ENCODE measurements around the gene CC2D1A. TPM values are rescaled to one million over a fixed set of nuclear protein-coding genes. Genes with fewer than 3 reads are reported as not detected.
"Not testable (repeated sequence)": the region's sequence is repeated elsewhere in the genome, so short reads cannot be mapped to it uniquely, and the experiment has no call there.

The CC2D1A gene
- polyA plus RNA-seq, 5 donors = 19.8 to 35.5 (median 28.8) TPM

DNA sequence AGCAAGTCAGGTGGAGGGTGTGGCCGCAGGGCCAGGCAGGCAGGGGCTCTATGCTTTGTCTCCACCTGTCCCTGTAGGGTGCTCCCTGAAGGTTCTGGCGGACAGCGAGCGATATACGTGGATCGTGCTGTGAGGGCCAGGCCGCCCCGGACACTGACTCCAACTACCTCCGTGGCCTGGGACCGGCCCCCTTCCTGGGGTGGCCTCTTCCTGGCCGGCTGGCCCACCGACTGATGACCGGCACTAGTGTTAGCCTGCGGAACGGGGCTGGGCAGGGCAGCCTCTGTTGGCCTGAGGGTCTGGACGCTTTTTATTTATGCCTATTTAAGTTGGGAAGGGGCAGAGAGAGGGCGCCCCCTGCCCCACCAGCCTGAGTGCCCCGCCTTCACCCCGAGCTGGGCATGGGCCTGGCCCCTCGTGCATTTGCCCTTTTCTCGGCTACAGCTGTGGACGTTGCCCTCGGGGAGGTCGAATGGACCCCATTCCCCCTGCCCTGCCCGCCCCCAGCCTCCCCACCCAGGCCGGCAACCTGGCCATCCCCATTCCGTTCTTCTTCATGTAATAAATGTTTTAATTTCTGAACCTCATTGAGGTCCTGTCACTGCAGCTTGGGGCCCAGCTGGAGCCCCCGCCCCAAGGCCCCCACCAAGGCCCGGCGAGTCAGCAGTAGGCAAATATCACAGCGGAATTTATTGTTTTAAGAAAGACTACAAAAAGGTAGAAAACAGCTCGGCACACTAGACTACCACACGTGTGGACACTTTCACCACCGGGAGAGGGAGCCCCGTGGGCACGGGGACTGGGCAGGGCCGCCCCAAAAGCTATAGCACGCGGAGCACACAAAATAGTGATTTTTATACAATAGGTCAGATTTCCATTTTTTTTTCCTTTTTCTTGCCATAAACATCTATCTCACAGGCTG is 55.1 kb downstream of the CC2D1A start:
- no peak for DNase-seq

DNA sequence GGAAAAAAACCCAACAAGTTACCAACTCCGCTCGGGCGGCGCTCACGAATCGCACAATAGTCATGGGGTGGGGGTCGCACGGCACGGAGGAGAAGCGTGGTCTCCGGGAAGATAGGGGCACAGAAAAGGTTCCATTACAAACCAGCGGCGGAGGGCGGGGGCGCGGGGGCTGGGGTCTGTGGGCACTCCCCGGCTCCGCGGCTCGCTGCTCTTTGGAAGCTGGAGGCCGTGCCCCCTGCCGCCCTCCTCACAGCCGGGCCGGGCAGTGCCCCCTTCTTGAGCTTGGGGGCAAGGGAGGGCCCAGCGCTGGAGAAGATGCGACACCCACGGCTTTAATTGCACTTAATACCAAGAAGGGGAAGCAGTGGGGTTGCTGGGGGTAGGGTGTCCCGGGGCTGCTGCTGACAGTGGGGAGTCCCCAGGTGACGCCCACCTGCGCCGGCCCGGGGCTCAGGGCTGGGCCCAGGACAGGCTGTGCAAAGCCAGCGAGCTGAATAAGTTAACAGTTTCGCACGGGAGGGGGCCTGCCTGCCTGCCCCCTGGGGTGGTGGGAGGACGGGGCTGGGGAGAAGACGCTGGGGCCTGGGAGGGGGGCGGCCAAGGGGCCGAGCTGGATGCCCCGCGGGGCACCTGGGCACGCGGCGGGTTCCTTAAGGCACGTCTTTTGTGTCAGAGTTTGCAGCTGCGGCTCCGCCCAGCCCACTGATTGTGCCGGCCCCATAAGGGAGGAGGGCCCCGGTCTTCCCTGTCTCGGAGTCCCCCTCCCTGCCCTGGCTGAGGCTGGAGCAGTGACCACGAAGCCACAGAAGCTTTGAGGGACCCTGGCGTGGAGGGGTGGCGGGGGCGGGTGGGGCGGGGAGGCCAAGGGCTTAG is 56.1 kb downstream of the CC2D1A start:
- DNase-seq = no peak

GRCh38 chr19:13962699-13963602 is 57.0 kb downstream of the CC2D1A start:
- no peak for DNase-seq

DNA sequence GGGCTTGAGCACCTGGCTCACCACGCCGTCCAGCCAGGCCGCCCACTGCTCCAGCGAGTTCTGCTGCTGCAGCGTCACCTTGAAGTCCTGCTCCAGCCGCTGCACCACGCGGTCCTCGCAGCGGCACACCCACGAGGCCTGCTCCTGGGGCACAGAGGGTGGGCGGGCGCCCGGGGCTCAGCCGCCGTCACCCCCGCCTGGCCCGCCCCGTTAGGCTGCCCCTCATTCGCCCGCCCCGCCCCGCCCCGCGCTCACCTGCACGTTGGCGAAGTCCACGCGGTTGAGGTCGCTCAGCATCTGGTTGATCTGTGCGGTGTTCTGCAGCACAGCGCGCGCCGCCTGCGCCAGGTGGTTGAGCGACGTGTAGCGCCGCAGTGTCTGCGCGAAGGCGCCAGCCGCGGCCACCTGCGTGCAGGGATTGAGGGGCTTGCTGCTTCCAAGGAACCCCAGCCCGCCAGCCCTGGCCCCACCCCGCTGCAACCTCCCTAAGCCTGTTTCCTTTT is 57.7 kb downstream of the CC2D1A start:
- no peak for DNase-seq

DNA sequence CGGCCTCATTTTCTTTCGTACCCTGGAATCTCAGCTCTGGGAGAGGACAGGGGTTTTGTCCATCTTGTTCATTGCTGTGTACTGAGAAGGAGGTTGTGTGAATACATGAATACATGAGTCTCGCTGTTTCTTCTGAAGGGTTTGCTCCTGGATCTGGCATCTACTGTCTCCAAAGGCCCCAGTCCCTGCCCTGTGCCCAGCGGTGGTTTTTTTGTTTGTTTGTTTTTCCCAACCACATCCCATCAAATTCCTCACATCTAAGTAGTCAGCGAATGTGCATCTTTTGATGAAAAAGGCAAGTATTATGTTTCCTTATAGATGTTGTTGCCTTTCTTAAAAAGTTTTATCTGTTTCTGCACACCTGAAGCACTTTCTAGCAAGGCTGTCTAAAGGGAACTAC is 58.8 kb downstream of the CC2D1A start:
- no peak for DNase-seq

GRCh38 chr19:13965377-13965896 is 59.4 kb downstream of the CC2D1A start:
- DNase-seq = no peak

DNA sequence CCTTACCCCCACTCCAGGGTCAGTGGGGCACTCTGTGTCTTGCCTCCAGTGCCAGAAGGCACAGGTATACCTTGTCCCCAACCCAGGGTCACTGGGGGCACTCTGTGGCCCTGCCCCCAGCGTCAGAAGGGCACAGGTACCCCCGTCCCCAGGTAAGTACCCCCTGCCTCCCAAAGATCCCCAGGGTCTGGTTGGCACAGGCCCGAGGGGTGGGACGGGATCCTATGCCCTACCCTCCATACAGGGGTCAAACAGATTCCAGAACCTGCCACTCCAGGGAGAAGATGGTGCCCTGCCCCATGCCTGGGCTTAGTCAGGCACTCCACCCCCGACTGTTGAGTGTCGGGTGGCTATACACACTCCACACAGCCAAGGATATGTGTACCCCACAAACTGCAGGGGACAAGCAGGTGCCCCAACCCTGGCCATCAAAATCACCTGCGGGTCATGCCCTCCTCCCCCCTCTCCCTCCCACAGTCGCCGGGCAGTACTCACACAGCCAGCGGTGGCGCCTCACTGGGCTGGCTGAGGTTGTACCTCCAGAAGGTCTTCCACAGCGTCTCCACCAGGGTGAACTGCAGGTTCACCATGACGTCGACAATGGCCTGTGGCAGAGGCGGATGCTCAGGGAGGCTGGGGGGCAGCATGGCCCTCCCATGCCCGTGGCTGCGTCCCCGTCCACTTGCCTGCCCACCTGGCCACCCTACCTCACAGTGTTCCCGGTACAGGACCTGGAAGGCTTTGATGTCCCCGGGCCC is 60.1 kb downstream of the CC2D1A start:
- no peak for DNase-seq

- no peak for DNase-seq
These were observed 60.7 kb downstream of the CC2D1A start for GRCh38 chr19:13966684-13967128.

- not testable (repeated sequence) for DNase-seq
These were observed 61.2 kb downstream of the CC2D1A start for GRCh38 chr19:13967206-13967605.

GRCh38 chr19:13968383-13968935 is 62.5 kb downstream of the CC2D1A start:
- DNase-seq = no peak

GRCh38 chr19:13968999-13969398 is 63.0 kb downstream of the CC2D1A start:
- DNase-seq = no peak

GRCh38 chr19:13969897-13970296 is 63.9 kb downstream of the CC2D1A start:
- no peak for DNase-seq

- DNase-seq = not testable (repeated sequence)
These were observed 65.9 kb downstream of the CC2D1A start for GRCh38 chr19:13971868-13972267.

DNA sequence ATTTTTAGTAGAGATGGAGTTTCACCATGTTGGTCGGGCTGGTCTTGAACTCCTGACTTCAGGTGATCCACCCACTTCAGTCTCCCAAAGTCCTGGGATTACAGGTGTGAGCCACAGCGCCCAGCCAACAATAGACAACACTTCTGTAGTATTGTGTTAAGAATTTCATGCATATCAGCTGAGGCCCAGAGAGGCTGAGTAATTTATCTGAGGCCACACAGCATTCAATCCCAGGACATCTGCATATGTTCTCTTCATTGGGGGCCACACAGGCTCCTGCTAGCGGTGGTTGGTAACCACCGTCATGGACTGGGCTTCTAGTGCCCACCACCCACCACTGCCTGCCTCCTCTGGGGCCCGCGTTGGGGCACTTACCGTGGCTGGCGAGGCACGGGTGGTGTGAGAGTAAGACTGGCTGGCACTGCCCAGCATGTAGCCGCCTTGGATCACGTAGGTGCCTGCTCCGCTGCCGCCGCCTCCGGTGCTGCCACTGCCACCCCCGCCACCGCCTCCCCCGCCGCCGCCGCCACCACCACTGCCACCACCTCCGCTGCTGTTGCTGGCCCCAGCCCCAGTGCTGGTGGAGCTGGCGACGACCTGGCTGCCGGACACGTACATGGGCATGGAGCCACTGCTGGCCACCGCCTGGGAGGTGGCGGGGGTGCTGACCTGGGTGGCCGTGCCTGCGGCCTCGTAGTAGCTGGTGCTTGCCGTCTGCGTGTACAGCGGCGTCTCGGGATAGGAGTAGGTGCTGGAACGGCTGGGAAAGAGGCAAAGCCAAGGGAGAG is 66.6 kb downstream of the CC2D1A start:
- DNase-seq = no peak

GRCh38 chr19:13973479-13973878 is 67.5 kb downstream of the CC2D1A start:
- not testable (repeated sequence) for DNase-seq

GRCh38 chr19:13974073-13974472 is 68.1 kb downstream of the CC2D1A start:
- DNase-seq = no peak

DNA sequence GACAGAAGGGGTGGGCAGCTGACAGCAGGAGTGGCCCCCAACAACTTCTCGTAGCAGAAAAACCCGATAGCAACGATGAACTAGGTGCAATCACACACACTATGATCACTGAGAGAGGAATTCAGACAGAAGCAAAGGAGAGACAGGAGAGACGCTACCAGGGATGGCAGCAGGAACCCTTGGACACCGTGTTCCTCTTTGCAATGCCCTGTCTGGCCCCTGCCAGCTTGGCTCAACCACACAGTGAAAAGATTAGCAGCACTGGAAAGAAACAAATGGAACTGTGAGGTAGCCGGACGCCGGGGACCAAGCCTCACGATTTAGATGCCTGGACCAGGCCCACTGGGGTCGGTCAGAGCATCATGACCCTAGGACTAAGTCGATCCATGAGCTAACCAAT is 69.9 kb downstream of the CC2D1A start:
- no peak for DNase-seq

- DNase-seq = no peak
These were observed 70.4 kb downstream of the CC2D1A start for GRCh38 chr19:13976446-13976845.

DNA sequence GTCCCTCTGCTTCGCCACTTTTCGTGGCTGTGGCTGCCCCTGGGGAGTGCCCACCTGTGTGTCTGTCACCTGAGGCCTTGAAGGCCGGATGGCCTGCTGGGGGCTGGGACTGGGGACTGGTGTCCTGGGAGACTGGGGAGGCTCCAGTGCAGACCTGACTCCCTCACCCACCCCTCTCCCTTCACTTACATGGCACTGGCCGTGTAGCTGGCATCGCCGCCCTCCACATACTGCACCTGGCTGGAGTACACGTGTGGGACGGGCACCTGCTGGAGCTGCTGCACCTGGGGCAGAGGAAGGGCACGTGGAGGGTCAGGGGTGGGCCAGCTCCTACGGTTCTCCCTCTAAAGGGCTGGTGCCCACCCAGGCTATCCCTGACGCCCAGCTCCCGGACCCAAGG is 71.8 kb downstream of the CC2D1A start:
- DNase-seq = no peak
